HUES6 (cell line): ENCODE results near the gene CNTFR.
A peak's percentile ranks its signal among the peaks of the same experiment; 100 is the strongest.

Source experiments
- H3K27ac ChIP-seq: 2 replicates; pipeline ENCODE4 v1.7.0; 2013; ENCODE audit warnings: low read depth, mild to moderate bottlenecking, low read length, inconsistent platforms
- H3K27me3 ChIP-seq: 2 replicates; pipeline ENCODE4 v1.6.1; 2013; ENCODE audit warnings: low read length; ENCODE audit not compliant: control insufficient read depth, insufficient read depth
- H3K36me3 ChIP-seq: 2 replicates; pipeline ENCODE4 v1.6.1; 2013; ENCODE audit warnings: low read length; ENCODE audit not compliant: control insufficient read depth, insufficient read depth
- H3K4me1 ChIP-seq: 2 replicates; pipeline ENCODE4 v1.6.1; 2013; ENCODE audit warnings: low read length; ENCODE audit not compliant: control insufficient read depth, insufficient read depth
- H3K4me3 ChIP-seq: 2 replicates; pipeline ENCODE4 v1.5.1; 2013; ENCODE audit warnings: low read depth, low read length
- H3K9ac ChIP-seq: one replicate; pipeline ENCODE4 v1.6.1; 2013; ENCODE audit warnings: mild to moderate bottlenecking, low read length
- H3K9me3 ChIP-seq: 2 replicates; pipeline ENCODE4 v1.6.1; 2013; ENCODE audit warnings: low read depth, low read length; ENCODE audit not compliant: control insufficient read depth, insufficient read depth

CNTFR gene

GRCh38 chr9:34594177-34594576, 4.7 kb upstream of the CNTFR start:
- no peak overlapping the region for H3K9ac ChIP-seq
- H3K27me3 ChIP-seq, result peaks cover 50% of the 10 kb centered on the region
- peaks cover 26% of the 10 kb centered on the region for H3K4me1 ChIP-seq
- H3K4me3 ChIP-seq, result no peak overlapping the region
- H3K36me3 ChIP-seq, result no peaks in the 10 kb centered on the region
- no peak overlapping the region for H3K27ac ChIP-seq
- no peaks in the 10 kb centered on the region for H3K9me3 ChIP-seq

DNA sequence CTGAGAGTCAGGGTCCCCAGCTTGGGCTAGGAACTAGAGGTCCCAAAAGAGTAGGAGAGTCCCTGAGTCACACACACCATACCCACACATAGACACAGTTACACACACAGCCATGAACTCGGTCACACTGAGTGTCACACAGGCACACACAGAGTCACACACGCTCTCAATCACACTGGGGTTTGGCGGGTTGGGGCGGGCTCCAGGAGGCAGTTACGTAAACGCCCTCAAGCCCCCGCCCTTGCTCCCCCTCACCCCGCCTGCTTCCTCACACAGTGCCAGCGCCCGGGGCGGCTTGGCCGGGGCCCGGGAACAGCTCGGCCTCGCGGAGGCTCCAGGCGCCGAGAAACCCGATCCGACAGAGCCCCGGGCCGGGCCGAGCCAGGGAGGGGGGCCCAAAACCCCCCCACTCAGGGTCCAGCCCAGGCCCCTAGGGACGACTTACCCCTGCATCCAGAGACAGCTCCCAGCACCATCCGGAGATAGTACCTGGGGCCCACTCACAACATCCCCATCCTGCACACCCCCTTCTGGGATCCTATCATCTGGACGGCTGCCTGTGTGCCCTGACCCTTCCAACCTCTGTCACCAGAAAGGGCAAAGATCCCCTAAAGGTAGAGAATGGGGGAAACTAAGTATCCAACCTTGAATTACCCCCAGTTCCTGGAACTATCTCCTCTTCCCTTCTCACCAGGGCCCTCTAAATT, 3.5 kb upstream of the CNTFR start:
- Histone ChIP-seq H3K9me3 (no peaks in the 10 kb centered on the region), H3K4me3 (peak overlapping the region; percentile 38; the same call in 1 of the 2 replicates), H3K4me1 (peaks cover 35% of the 10 kb centered on the region), H3K36me3 (no peaks in the 10 kb centered on the region), H3K27me3 (peaks cover 61% of the 10 kb centered on the region), H3K27ac (no peak overlapping the region), H3K9ac (no peak overlapping the region)

DNA sequence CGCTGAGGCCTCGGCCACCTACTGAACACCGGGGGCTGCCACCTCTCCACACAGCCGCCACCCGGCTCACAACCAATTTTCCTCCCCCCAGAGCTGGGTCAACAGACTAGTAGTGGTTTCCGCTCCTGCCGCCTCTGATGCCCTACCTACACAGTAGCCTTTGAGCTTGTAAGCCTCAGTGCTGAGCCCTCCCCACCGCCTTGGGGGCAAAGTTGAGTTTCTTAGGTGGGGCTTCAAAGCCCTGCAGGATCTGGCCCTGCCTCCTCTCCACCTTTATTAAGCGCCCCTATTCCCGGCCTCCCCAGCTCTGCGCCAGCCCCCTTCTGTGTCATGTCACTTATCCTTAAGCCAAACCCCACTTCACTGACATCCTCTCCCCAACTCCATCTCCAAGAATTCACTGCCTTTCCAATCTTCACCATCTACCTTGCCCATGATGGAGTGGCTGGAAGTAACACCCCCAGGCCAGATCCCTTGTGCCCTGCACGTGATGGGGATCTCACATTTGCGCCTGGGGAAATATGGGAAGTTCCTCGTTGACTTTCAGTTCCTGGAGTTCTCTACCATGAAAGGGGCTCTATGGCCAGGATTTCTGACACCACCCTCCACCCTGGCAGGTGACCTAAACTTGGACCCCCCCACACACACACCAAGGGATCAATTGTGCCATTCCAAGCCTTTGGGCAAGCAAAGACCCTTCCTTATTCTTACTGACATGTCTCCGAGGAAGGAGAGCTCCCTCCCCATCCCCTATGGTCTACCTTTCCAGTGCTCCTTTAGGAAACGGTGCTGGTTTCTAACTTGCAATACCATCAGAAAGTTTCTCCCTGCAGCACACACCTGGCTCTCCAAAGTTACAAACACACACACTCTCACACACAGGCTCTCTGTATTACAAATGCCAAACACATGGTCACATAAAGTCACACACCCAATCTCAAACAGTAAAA, 2.7 kb upstream of the CNTFR start:
- H3K4me1 ChIP-seq, result peaks cover 36% of the 10 kb centered on the region
- no peaks in the 10 kb centered on the region for H3K9me3 ChIP-seq
- no peak overlapping the region for H3K9ac ChIP-seq
- H3K27me3 ChIP-seq, result peaks cover 70% of the 10 kb centered on the region
- H3K27ac ChIP-seq, result no peak overlapping the region
- no peaks in the 10 kb centered on the region for H3K36me3 ChIP-seq
- peak overlapping the region; percentile 38; the same call in 1 of the 2 replicates for H3K4me3 ChIP-seq

DNA sequence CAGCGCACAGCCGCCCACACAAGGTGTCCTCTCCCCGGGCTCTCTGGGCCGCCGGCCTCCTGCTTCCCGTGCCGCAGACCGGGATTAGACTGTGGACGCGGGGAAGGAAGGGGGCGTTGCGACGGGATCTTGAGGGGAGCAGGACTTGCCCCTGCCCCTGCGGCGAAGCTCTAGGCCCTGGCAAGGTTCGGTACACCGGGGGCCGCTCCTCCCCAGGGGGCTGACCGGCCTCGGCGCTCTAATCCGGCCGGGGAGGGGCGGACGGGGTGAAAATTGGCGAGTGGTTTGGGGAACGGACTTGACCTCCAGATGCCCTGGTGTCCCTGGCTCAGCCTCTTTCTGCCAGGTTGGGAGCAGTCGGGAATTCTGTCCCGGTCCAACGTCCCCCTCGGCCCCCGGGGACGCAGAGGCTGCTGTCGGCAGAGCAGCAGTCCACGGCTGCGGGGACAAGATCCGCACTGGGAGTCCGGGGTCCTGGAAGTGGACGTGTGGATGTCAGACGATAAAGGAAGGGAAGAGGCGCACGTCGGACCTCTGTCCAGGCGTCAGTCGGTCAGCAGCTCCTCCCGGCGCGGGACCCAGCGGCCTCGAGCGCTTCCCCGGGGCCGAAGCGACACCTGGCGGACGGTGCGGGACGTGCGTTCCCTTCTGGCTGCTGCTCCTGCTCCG, 1.9 kb upstream of the CNTFR start:
- Histone ChIP-seq H3K36me3 (no peaks in the 10 kb centered on the region), H3K4me1 (peaks cover 43% of the 10 kb centered on the region), H3K27ac (no peak overlapping the region), H3K9me3 (no peaks in the 10 kb centered on the region), H3K9ac (no peak overlapping the region), H3K4me3 (peak overlapping the region; percentile 78), H3K27me3 (peaks cover 78% of the 10 kb centered on the region)

GRCh38 chr9:34590381-34591247, 1.1 kb upstream of the CNTFR start:
- no peaks in the 10 kb centered on the region for H3K36me3 ChIP-seq
- H3K9me3 ChIP-seq, result no peaks in the 10 kb centered on the region
- no peak overlapping the region for H3K27ac ChIP-seq
- H3K4me1 ChIP-seq, result peaks cover 51% of the 10 kb centered on the region
- peaks cover 85% of the 10 kb centered on the region for H3K27me3 ChIP-seq
- peak overlapping the region; percentile 9 for H3K9ac ChIP-seq
- H3K4me3 ChIP-seq, result peak overlapping the region; percentile 78

DNA sequence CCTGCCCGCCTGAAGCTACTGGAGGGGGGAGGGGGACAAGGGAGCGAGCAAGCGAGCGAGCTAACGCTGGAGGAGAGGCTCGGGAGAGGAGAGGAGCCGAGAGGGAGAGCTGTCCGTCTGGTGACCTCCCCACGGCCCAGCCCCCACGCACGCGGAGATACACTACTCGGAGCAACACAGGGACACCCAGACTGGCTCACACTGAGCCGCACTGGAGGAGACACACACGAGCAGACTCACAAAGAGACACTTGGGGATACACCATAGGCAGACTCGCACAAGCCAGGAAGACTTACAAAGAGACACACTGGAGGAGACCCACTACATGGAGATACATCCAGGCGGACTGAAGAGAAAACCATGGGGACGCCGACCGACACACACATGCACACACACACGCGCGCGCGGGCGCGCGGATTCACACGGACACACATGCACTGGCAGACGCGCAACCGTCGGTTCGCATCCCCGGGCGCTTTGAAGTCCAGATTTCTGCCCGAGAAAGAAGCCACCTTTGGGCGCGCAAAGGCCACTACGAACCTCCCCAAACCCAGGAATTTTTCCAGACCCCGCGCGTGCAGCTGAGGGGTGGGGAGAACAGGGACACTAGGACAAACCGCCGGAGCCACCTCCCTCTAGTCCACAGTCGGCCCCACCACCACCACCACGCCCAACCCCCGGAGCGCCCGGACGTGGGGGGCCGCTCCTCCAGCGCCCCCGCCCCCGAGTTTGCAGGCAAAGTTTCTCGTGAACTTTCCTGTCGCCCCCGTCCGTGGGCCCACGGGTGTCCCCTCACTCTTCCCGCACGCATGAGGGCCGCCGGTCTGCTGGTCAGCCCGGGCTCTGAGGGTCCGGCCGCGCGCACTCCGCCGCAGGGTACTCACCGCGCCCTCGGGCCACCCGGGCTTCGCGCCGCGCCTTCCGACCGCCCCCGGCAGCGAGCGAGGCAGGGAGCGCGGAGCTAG, 571 bp downstream of the CNTFR start:
- peak overlapping the region; percentile 78 for H3K4me3 ChIP-seq
- H3K36me3 ChIP-seq, result no peaks in the 10 kb centered on the region
- H3K27ac ChIP-seq, result no peak overlapping the region
- H3K9me3 ChIP-seq, result no peaks in the 10 kb centered on the region
- H3K27me3 ChIP-seq, result peaks cover 98% of the 10 kb centered on the region
- H3K9ac ChIP-seq, result peak overlapping the region; percentile 36
- peaks cover 59% of the 10 kb centered on the region for H3K4me1 ChIP-seq

DNA sequence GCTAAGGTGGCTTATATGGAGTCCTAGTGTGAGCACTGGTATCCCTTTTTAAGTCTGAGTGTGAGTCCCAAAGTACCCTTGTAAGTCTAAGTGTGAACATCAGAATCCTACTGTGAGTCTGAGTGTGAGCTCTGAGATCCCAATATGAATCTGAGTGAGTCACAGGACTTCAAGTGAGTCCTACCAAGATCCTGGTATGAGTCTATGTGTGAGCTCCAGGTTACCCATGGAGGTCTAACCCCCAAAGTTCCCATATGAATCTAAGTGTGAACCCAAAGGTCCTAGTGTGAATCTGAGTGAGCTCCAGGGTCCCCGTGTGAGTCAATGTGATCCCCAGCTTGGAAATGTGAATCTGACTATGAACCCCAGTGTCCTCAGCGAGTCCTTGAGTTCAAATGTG, 2.3 kb downstream of the CNTFR start:
- no peaks in the 10 kb centered on the region for H3K36me3 ChIP-seq
- peaks cover 50% of the 10 kb centered on the region for H3K4me1 ChIP-seq
- H3K9ac ChIP-seq, result no peak overlapping the region
- peaks cover 98% of the 10 kb centered on the region for H3K27me3 ChIP-seq
- no peak overlapping the region for H3K27ac ChIP-seq
- no peak overlapping the region for H3K4me3 ChIP-seq
- no peaks in the 10 kb centered on the region for H3K9me3 ChIP-seq

DNA sequence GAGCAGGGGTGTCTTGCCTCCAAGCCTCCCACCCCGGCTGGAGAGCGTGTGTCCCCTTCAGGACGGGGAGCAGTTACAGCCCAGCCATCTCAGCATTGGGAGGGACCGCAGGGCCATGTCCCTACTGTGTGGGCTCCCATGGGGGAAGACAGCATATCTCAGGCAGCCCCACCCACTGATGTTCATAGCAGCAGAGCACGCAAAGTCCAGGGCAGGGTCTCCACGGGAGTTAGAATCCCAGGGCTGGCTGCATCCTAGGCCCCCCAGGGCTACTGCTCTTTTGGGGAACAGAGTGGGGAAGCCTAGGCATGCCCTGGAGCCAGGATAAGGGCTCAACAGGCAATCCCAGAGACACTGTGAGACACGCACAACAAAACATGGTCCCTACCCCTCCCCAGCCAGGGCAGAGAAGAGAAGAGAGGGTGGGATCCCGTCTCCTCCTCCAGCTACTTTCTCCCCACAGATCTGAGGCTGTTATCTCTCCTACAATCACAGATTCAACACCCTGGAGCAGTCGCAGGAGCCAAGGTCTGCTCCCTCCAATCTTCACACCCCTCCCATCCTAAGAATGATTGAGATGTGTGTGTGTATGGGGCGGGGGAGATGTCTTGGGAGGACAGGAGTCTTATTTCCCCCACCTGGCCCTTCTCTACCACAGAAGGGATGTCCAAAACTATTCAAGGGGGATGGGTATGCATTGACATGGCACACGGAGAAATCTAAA, 3.4 kb downstream of the CNTFR start:
- Histone ChIP-seq H3K9ac (peak overlapping the region; percentile 39), H3K9me3 (no peaks in the 10 kb centered on the region), H3K27ac (no peak overlapping the region), H3K4me3 (peak overlapping the region; percentile 22; the same call in 1 of the 2 replicates), H3K36me3 (no peaks in the 10 kb centered on the region), H3K27me3 (peaks cover 97% of the 10 kb centered on the region), H3K4me1 (peaks cover 42% of the 10 kb centered on the region)

DNA sequence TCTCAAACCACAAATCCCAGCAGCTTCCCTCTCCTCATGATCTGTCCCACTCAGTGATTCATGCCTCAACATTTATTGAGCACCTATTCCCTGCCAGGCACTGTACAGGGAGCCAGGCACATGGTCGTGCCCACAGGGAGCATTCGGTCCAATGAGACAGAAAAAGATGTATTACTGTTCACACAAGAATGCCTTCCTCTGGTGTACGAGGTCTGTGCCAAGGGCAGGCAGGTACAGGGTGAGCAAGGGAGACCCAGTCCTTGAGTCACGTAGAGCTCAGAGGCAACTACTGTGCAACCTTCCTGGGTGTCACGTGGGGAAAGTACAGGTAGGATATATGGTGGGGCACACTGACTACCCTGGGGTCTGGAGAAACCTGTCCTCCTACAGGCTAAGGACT, 4.6 kb downstream of the CNTFR start:
- Histone ChIP-seq H3K27ac (no peak overlapping the region), H3K36me3 (no peaks in the 10 kb centered on the region), H3K27me3 (peaks cover 97% of the 10 kb centered on the region), H3K9ac (no peak overlapping the region), H3K9me3 (no peaks in the 10 kb centered on the region), H3K4me3 (no peak overlapping the region), H3K4me1 (peaks cover 45% of the 10 kb centered on the region)
